GM19035 (cell line): ENCODE measurements around the gene MYADML2.

Experiments
- ATAC-seq: cut with Tn5 transposase; IDR thresholded peaks from one replicate; pipeline ENCODE4 v1.9.1; 2021; ENCODE audit not compliant: unreplicated experiment

Gene MYADML2

GRCh38 chr17:81901167-81902022, 45.6 kb downstream of the MYADML2 start:
- no peak for ATAC-seq

GRCh38 chr17:81900181-81900820, 46.7 kb downstream of the MYADML2 start:
- no peak for ATAC-seq

- ATAC-seq = no peak
Measured at GRCh38 chr17:81899514-81900166, 47.4 kb downstream of the MYADML2 start.

GRCh38 chr17:81898885-81899284, 48.1 kb downstream of the MYADML2 start:
- no peak for ATAC-seq

- no peak for ATAC-seq
Measured at GRCh38 chr17:81898029-81898866, 48.8 kb downstream of the MYADML2 start.

- no peak for ATAC-seq
Measured at GRCh38 chr17:81895400-81895799, 51.6 kb downstream of the MYADML2 start.

GRCh38 chr17:81891303-81891552, 55.8 kb downstream of the MYADML2 start:
- ATAC-seq = no peak

GRCh38 chr17:81890447-81891302, 56.4 kb downstream of the MYADML2 start:
- ATAC-seq = no peak
